ENCODE data around the gene SNW1.
"Not testable (repeated sequence)": the region's sequence is repeated elsewhere in the genome, so short reads cannot be mapped to it uniquely, and the experiment has no call there.

The SNW1 gene

GRCh38 chr14:77747425-77747824 lies 13.5 kb downstream of the SNW1 start:
- not testable (repeated sequence) for DNase-seq

GRCh38 chr14:77746064-77746702 lies 14.8 kb downstream of the SNW1 start:
- DNase-seq, result no peak

DNA sequence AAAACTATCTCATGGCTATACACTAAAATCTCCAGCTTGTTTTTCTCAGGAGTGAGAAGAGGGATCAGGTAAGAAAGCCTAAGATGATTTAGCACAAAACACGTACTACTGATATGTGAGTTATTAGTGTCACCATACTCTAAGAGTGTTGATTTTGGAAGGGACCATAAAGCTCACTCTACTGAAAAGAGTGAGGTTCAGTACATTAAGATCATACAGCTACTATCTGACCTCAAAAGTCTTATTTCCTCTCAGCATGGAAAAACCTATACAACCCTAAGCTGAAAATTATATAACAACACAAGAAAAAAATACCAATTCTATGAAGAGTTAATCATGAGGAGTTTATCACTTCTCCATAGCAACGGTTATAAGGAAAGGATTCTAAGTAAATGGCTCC lies 19.5 kb downstream of the SNW1 start:
- DNase-seq, result no peak

DNA sequence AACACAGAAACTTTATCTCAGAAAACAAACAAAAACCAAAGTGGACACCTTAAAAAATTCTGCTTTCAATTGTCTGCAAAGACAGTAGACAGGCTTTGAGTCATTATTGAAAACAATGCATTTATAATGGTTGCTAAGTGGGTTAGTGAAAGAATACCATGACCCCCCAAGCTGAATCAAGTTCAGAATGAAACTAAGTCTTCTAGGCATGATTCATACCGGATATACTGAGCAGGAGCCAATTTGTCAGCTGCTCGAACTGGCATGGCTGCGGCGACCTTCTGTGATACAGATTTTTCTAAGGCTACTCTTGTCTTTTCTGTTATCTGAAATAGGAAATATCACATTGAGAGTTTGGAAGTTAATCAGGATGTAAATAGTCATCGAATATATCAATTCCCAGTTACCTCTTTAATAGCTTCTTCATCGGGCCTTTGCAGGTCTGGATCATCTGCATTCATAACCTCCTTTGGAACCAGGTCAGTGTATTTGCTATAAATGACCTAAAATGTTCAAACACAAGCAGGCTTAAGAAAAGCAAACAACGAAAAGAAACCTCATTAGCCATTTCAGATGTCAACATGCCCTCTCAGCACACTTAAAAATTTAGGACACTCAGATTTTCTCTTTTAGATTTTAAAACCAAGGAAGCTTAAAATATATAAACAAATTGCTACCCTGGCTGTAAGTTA lies 22.3 kb downstream of the SNW1 start:
- DNase-seq, result no peak

DNA sequence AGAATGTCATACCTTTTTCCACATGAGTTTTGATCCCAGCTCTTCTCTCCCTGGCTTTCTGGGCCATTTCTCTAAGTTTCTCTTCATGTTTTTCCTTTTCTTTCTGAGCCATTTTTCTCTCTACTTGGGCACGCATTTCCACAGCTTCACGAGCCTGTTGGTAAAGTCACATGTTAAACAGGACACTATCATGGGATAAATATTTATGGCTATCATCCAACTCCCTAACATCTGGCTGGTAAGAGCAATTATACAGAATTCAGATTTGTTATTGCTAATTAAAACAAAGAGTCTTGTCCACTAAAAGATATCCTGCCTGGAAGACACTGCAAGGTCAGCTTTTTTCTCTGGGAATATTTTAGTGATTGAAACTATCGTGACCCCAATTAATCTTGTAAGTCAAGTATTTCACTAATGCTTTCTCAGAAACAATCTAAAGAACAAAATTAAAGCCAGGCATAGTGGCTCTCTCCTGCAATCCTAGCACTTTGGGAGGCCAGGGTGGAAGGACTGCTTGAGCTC lies 29.9 kb downstream of the SNW1 start:
- DNase-seq, result no peak

- no peak for DNase-seq
Measured at GRCh38 chr14:77722301-77722700, 38.7 kb downstream of the SNW1 start.

DNA sequence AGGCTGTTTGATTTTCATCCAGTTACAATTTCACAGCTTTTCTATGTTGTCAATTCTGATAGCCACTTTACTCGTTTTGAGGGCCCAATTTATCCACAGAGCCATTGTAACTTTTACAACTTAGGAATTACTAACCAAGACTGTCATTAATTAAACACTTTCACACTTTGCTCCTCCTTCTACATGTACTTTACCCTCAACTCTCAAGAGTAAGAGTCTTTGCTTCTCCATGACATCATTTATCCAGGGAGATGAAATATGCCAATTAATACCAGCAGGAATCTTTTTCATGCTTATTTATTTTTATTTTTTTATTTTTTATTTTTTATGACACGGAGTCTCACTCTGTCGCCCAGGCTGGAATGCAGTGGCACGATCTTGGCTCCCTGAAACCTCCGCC lies 39.5 kb downstream of the SNW1 start:
- no peak for DNase-seq

DNA sequence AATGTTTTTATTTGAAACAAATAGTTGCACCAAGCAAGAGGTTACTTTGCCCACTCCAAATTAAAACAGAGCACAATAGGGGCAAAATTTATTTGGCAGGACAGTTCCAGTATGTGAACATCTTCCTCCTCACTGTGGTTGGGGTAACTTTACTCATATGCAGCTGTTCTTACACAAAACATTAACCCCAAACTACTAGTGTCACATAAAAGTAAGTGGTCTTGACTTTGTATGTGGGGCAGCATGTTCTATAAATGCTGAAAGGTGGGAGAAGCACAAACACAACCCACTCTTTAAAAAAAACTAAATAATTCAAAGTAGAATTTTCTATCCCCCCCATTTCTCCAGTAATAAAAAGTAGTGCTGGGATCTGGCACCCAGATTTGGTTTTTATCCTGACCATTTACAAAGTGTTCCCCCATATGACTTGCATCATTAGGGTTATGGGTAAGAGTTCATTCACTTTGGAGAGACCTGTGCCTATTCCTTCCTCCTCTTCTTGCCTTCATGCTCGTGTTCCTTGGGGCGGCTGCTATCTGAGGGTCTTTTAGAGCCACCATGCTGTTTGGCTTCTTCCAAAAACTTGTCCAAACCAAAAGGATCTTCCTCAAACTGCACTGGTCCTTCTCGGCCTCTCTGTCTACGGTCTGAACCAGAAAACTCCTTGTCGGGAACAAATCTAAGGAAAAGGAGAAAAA lies 43.2 kb downstream of the SNW1 start:
- no peak for DNase-seq

GRCh38 chr14:77714926-77715325 lies 46.0 kb downstream of the SNW1 start:
- DNase-seq, result no peak

GRCh38 chr14:77710364-77710763 lies 50.6 kb downstream of the SNW1 start:
- no peak for DNase-seq

GRCh38 chr14:77709412-77709811 lies 51.5 kb downstream of the SNW1 start:
- no peak for DNase-seq

GRCh38 chr14:77708749-77709148 lies 52.2 kb downstream of the SNW1 start:
- DNase-seq, result no peak

DNA sequence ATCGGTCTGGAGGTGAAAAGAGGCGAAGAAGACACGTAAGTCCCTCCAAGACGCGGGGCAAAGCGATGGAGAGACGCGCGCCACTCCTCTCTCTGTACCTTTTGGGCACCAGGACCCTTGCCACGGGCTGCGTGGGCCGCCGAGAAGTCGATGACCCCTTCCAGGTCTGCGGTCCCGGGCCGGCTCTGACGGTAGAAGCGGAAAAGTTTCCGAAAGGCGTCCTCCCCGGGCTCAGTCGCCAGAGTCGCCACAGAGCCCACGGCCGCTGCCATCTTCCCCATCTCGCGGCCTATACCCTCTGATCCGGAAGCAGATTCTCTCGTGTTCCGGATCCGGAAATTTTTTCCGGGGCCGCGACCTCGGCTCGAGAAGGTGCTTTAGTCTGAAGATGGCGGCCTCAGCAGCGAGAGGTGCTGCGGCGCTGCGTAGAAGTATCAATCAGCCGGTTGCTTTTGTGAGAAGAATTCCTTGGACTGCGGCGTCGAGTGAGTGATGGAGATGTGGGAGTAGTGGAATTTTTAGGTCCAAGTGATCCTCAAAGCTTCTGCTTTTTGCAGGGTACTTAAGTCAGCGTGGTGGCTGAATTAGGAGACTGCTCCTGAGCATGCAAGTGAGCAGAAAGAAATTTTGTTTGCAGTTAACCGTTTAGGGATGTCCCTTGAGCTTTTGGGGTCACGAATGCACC lies 53.1 kb downstream of the SNW1 start, which contains the start of the genes ALKBH1 and SLIRP:
Gene ALKBH1 (minus strand): TSS at position 300 of the 685 bp plus-strand sequence. CDS start 19 bp downstream, at position 281.
Gene SLIRP (plus strand): TSS at position 380 of the 685 bp plus-strand sequence. CDS start 9 bp downstream, at position 389.
- DNase-seq, result peak; percentile 92

DNA sequence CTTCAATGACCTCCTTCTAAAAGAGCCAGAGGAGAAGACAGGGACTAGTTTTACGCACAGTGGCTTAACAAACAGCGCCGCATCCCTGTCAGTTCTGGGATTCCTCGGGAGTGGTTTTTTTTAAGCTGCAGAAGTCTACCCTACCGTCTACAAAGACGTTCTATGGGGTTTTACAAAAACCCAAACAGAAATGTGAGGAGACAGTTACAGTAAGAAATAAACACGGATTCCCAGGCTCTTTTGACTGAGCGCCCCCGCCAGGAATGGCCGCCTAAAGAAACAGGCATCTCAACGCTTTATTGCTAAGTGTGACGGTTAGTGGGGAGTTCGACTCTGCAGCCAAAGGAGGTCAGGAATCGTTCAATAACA lies 53.6 kb downstream of the SNW1 start:
- DNase-seq, result peak; percentile 70

DNA sequence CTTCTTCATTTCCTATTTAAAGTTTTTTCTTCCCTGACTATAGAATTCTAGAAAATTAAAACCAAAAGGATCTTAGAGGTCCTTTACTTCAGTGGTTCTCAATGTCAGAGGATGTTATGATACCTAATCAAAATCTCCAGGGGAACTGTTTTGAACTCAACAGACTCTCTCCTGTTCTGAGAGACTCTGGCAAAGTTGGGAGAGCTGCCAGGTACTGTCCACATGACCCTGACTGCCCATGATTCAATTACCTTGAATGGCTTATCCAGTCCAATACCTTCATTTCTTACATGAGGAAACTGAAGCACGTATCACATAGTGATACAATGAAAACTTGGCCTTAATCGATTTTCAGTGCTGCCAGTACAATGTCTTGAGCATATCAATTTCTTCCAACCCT lies 69.7 kb downstream of the SNW1 start:
- DNase-seq, result no peak

DNA sequence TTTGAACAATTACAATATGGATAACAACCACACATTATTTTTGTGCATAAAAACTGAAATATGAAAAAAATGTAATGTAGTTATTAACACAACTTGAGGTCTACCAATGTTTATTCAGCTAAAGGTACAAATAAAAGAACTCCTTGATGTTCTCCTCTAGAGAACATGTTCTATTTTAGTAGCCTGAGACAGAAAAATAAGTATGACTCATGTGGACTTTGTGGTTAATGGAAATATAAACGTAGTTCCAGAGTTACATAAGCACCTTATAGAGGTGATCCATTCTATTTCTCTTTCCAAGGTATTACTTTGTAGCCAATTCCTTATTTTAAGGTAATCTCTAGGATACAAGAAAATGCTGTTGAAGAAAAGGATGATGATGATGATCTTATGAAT lies 78.8 kb downstream of the SNW1 start:
- no peak for DNase-seq

GRCh38 chr14:77681196-77682157 lies 79.5 kb downstream of the SNW1 start:
- DNase-seq, result peak; percentile 50

- DNase-seq, result no peak
Measured at GRCh38 chr14:77674931-77675330, 86.0 kb downstream of the SNW1 start.

DNA sequence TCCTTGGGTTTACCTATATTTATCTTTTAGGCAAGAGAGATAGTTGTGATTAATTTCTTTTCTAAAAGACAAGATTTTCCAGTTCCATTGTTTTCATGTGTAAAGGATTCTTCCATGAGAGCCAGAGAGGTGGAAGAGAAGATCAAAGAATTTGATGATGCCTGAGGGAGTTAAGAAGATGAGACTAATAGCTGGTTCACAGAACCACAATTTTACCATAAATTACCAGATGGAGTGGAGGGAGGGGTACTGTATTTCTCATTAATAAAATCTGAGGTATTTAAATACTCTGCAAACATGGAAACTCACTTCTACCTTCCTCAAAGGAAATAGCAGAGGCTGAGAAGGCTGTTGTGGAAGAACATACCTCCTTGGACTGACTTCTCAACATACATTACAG lies 87.8 kb downstream of the SNW1 start:
- DNase-seq, result no peak
